HL-60 (cell line): Measurements from ENCODE around the gene TNFSF4.

Source experiments
- DNase-seq, 2 experiments: peaks; one replicate each; pipeline ENCODE4 v3.0.0-alpha.2; 2010 to 2020; ENCODE audit warnings: low read depth in 1 of 2, low spot score in 1 of 2
- H3K27ac ChIP-seq: fragments of 250-450 bp; sonication (Bioruptor Pico); replicated peaks from 2 replicates; pipeline ENCODE4 v1.5.1; 2020; ENCODE audit warnings: mild to moderate bottlenecking, moderate library complexity
- H3K27me3 ChIP-seq: fragments of 250-450 bp; sonication (Bioruptor Pico); 2 replicates; pipeline ENCODE4 v1.5.1; 2021; ENCODE audit warnings: mild to moderate bottlenecking, moderate library complexity; ENCODE audit not compliant: insufficient read depth, poor library complexity, severe bottlenecking
- H3K4me3 ChIP-seq: replicated peaks from 2 replicates; pipeline ENCODE4 v1.5.1; 2011; ENCODE audit warnings: mild to moderate bottlenecking, control low read depth, low read length; ENCODE audit not compliant: insufficient read depth
- CTCF ChIP-seq: IDR thresholded peaks from one replicate; pipeline ENCODE4 v1.5.1; 2011; ENCODE audit warnings: low read length, control low read depth, inconsistent platforms; ENCODE audit not compliant: insufficient read depth
- GABPA ChIP-seq: IDR thresholded peaks from 2 replicates; pipeline ENCODE4 v1.6.1; 2012; ENCODE audit warnings: low read depth
- POLR2AphosphoS5 ChIP-seq: IDR thresholded peaks from 2 replicates; pipeline ENCODE4 v1.6.1; 2012; ENCODE audit warnings: low read depth
- REST ChIP-seq: IDR thresholded peaks from 2 replicates; pipeline ENCODE4 v1.6.1; 2012; ENCODE audit warnings: low read depth; ENCODE audit not compliant: insufficient replicate concordance
- SPI1 ChIP-seq: IDR thresholded peaks from 2 replicates; pipeline ENCODE4 v1.6.1; 2012; ENCODE audit warnings: low read depth, mild to moderate bottlenecking, borderline replicate concordance

TNFSF4 gene

GRCh38 chr1:173205146-173206051 is 1.7 kb downstream of the TNFSF4 start:
- peak in 1 of 2 experiments; percentile 53 for DNase-seq
- Histone ChIP-seq H3K4me3 (no peak overlapping the region), H3K27ac (no peak overlapping the region; the same call in 1 of the 2 replicates), H3K27me3 (no peaks in the 10 kb centered on the region)
- no peak for TF ChIP-seq REST
- no peak for TF ChIP-seq CTCF
- no peak for TF ChIP-seq SPI1
- no peak for TF ChIP-seq POLR2AphosphoS5
- no peak for TF ChIP-seq GABPA

- Histone ChIP-seq H3K27ac (no peak overlapping the region), H3K27me3 (no peaks in the 10 kb centered on the region), H3K4me3 (no peak overlapping the region)
- TF ChIP-seq SPI1 (no peak), GABPA (no peak)
- no peak for DNase-seq
Measured at GRCh38 chr1:173204693-173205092, 2.4 kb downstream of the TNFSF4 start.

GRCh38 chr1:173202424-173203145 is 4.5 kb downstream of the TNFSF4 start:
- Histone ChIP-seq H3K27ac (no peak overlapping the region), H3K27me3 (no peaks in the 10 kb centered on the region), H3K4me3 (no peak overlapping the region)
- TF ChIP-seq CTCF (peak; percentile 16), GABPA (no peak)
- peak in 1 of 2 experiments; percentile 37 for DNase-seq

GRCh38 chr1:173201969-173202368 is 5.2 kb downstream of the TNFSF4 start:
- Histone ChIP-seq H3K4me3 (no peak overlapping the region), H3K27ac (no peak overlapping the region)
- TF ChIP-seq POLR2AphosphoS5 (no peak), CTCF (no peak), REST (no peak), SPI1 (no peak)

More at GRCh38 chr1:173201969-173202368, 5.2 kb downstream of the TNFSF4 start:
- no peak for DNase-seq
- no peaks in the 10 kb centered on the region for H3K27me3 ChIP-seq
